ENCODE data around the gene IL34. TPM values are rescaled to one million over a fixed set of nuclear protein-coding genes. Genes with fewer than 3 reads are reported as not detected.

IL34 gene
- total and polyA plus RNA-seq, 4 donors: 0.25 to 0.93 (median 0.42) TPM

- Histone ChIP-seq H3K36me3 (ENCODE audit: control insufficient read depth in 4 of 4, insufficient read depth in 3 of 4, low read depth in 1 of 4, low read length in 3 of 4) (no peaks in the 10 kb centered on the region), H3K9ac (ENCODE audit: low read depth in 1 of 2, low read length in 2 of 2) (no peak overlapping the region), H3K27ac (ENCODE audit: low read depth in 1 of 2, low read length in 2 of 2) (no peak overlapping the region), H3K27me3 (ENCODE audit: control insufficient read depth in 4 of 4, insufficient read depth in 4 of 4, low read length in 3 of 4) (no peaks in the 10 kb centered on the region), H3K9me3 (ENCODE audit: control insufficient read depth in 4 of 4, low read length in 3 of 4) (no peaks in the 10 kb centered on the region), H3K4me3 (ENCODE audit: low read depth in 1 of 3, low read length in 3 of 3) (no peak overlapping the region), H3K4me1 (ENCODE audit: control insufficient read depth in 4 of 4, insufficient read depth in 4 of 4, low read length in 3 of 4) (peaks cover 0 to 7% (median 3%) of the 10 kb centered on the region in 4 donors)
- TF ChIP-seq HNF4A (conservative IDR thresholded peaks at IDR 0.05) (no peak), CTCF (IDR thresholded peaks at IDR 0.05; ENCODE audit: low read depth, low read length, missing input control) (no peak), TAF1 (conservative IDR thresholded peaks at IDR 0.05) (no peak), RXRA (IDR thresholded peaks at IDR 0.05) (no peak), REST (IDR thresholded peaks at IDR 0.05) (no peak), NR2F2 (IDR thresholded peaks at IDR 0.05) (no peak), YY1 (IDR thresholded peaks at IDR 0.05) (no peak), SP1 (IDR thresholded peaks at IDR 0.05) (no peak), MAX (IDR thresholded peaks at IDR 0.05) (no peak), HNF4G (IDR thresholded peaks at IDR 0.05) (no peak), JUND (IDR thresholded peaks at IDR 0.05) (no peak), FOXA2 (IDR thresholded peaks at IDR 0.05) (no peak), FOXA1 (IDR thresholded peaks at IDR 0.05) (no peak), ZBTB33 (IDR thresholded peaks at IDR 0.05) (no peak), RAD21 (IDR thresholded peaks at IDR 0.05) (no peak), ATF3 (IDR thresholded peaks at IDR 0.05) (no peak), EGR1 (IDR thresholded peaks at IDR 0.05; ENCODE audit: low read depth in 2 of 2) (no peak), GABPA (IDR thresholded peaks at IDR 0.05 in 1 of 2, conservative IDR thresholded peaks at IDR 0.05 in 1 of 2) (no peak)
- WGBS: 87% methylated on average over 2 of the region's 2 CpGs
- DNase-seq (ENCODE audit: low spot score): no peak
These were observed 6.0 kb downstream of the IL34 start for GRCh38 chr16:70652322-70652721.
